HepG2 (cell line): ENCODE results near the gene LEMD2. TPM values are rescaled to one million over a fixed set of nuclear protein-coding genes. Genes with fewer than 3 reads are reported as not detected.

Experiments used
- ATAC-seq: fragments of 200-7000 bp; cut with Tn5 transposase; 3 replicates; pipeline ENCODE4 v1.9.1; 2020; ENCODE audit warnings: mild to moderate bottlenecking, moderate library complexity
- BruUV-seq: library from RNA; stranded (reverse); fragments of 400-500 nt; replicated peaks from 2 replicates; lab custom pipeline; 2021; lab: Mats Ljungman, UMichigan
- CTCF ChIA-PET: fragments of 300-600 bp; formaldehyde crosslinking; extraction: SDS; loops from one replicate; lab custom pipeline; 2021; ENCODE audit warnings: low total read pairs, inconsistent platforms, low intra/inter-chr PET ratio; lab: Yijun Ruan, JAX
- POLR2A ChIA-PET: fragments of 350-600 bp; sonication (Branson Sonifier 250); formaldehyde crosslinking; loops from one replicate; lab custom pipeline; 2020; ENCODE audit warnings: antibody characterized with exemption, inconsistent platforms; lab: Yijun Ruan, JAX
- DNase-seq: peaks from one replicate; pipeline ENCODE4 v3.0.0-alpha.2; 2015; ENCODE audit warnings: low spot score
- FAIRE-seq: peaks from 3 replicates; lab custom pipeline; 2011; peaks lifted over from hg19 to GRCh38; lab: Jason Lieb, UNC
- H2AFZ ChIP-seq: one replicate; pipeline ENCODE4 v1.6.1; 2011; ENCODE audit warnings: low read length, inconsistent platforms
- H3K27ac ChIP-seq: fragments of 300-600 bp; 3 replicates; pipeline ENCODE4 v1.8.0; 2011; ENCODE audit warnings: mixed run types, mild to moderate bottlenecking, mixed read lengths, low read length, inconsistent platforms; ENCODE audit not compliant: insufficient read depth; ENCODE audit errors: extremely low read length
- H3K27me3 ChIP-seq, 2 experiments: fragments of 200-600 bp in 1 of 2; 2 replicates in 1 of 2; 3 replicates in 1 of 2; pipeline versions ENCODE4 v1.6.0 to v1.8.0; 2011; ENCODE audit warnings: low read length in 2 of 2, mild to moderate bottlenecking in 2 of 2, moderate library complexity in 2 of 2, inconsistent platforms in 1 of 2; ENCODE audit not compliant: insufficient read depth in 2 of 2, control insufficient read depth in 1 of 2
- H3K36me3 ChIP-seq, 2 experiments: fragments of 200-600 bp in 1 of 2; replicated peaks in 1 of 2; 2 replicates in 1 of 2; 3 replicates in 1 of 2; pipeline versions ENCODE4 v1.5.1 to v1.8.0; 2011; ENCODE audit warnings: low read length in 2 of 2, inconsistent platforms in 1 of 2; ENCODE audit not compliant: insufficient read depth in 2 of 2, control insufficient read depth in 1 of 2
- H3K4me1 ChIP-seq: 2 replicates; pipeline ENCODE4 v1.5.1; 2012; ENCODE audit warnings: low read length, inconsistent platforms; ENCODE audit not compliant: insufficient read depth
- H3K4me2 ChIP-seq: 2 replicates; pipeline ENCODE4 v1.6.0; 2011; ENCODE audit warnings: low read depth, low read length, inconsistent platforms
- H3K4me3 ChIP-seq, 3 experiments: fragments of 200-600 bp in 1 of 3; sonication (generic), shearing (Covaris generic) in 1 of 3; replicated peaks in 1 of 3; 2 replicates each; pipeline ENCODE4 v1.5.1; 2011 to 2016; ENCODE audit warnings: low read length in 3 of 3, inconsistent platforms in 2 of 3, low read depth in 2 of 3, mild to moderate bottlenecking in 2 of 3, control low read depth in 1 of 3, mixed read lengths in 1 of 3; ENCODE audit not compliant: insufficient read depth in 1 of 3
- H3K79me2 ChIP-seq: one replicate; pipeline ENCODE4 v1.6.1; 2011; ENCODE audit warnings: low read length, inconsistent platforms; ENCODE audit not compliant: insufficient read depth
- H3K9ac ChIP-seq: 2 replicates; pipeline ENCODE4 v1.6.0; 2011; ENCODE audit warnings: mild to moderate bottlenecking, low read depth, low read length, inconsistent platforms; ENCODE audit not compliant: insufficient read depth
- H3K9me3 ChIP-seq: 2 replicates; pipeline ENCODE4 v1.5.1; 2012; ENCODE audit warnings: mild to moderate bottlenecking, low read length
- H4K20me1 ChIP-seq: 2 replicates; pipeline ENCODE4 v1.6.0; 2011; ENCODE audit warnings: inconsistent platforms, mild to moderate bottlenecking, low read length, moderate library complexity; ENCODE audit not compliant: insufficient read depth
- ETV5 ChIP-seq: IDR thresholded peaks from 2 replicates; pipeline ENCODE4 v1.6.1; 2018; ENCODE audit warnings: missing biosample characterization, missing genetic modification reagents, inconsistent platforms, borderline replicate concordance
- GATAD2A ChIP-seq: IDR thresholded peaks from 2 replicates; pipeline ENCODE4 v1.6.1; 2016
- HNRNPL ChIP-seq: fragments of 200-400 bp; formaldehyde crosslinking; IDR thresholded peaks from 2 replicates; pipeline ENCODE4 v1.6.1; 2017; ENCODE audit warnings: mild to moderate bottlenecking, low read depth, low read length
- JDP2 ChIP-seq: sonication (generic); formaldehyde crosslinking; IDR thresholded peaks from 2 replicates; pipeline ENCODE4 v1.8.1; 2022; ENCODE audit warnings: missing genetic modification reagents, borderline replicate concordance
- SIN3A ChIP-seq: IDR thresholded peaks from 2 replicates; pipeline ENCODE4 v1.6.1; 2011; ENCODE audit warnings: low read depth, mild to moderate bottlenecking, control low read depth, low read length, borderline replicate concordance
- ZFAT ChIP-seq: sonication (generic); formaldehyde crosslinking; conservative IDR thresholded peaks from 2 replicates; pipeline ENCODE4 v1.8.1; 2023; ENCODE audit warnings: missing genetic modification reagents, inconsistent platforms
- ZNF17 ChIP-seq: sonication (generic); formaldehyde crosslinking; IDR thresholded peaks from 2 replicates; pipeline ENCODE4 v1.5.0; 2020; ENCODE audit warnings: mild to moderate bottlenecking, missing genetic modification reagents
- ZNF256 ChIP-seq: sonication (generic); formaldehyde crosslinking; conservative IDR thresholded peaks from 2 replicates; pipeline ENCODE4 v1.4.0; 2020; ENCODE audit warnings: missing genetic modification reagents
- ZNF329 ChIP-seq: sonication (generic); formaldehyde crosslinking; IDR thresholded peaks from 2 replicates; pipeline ENCODE4 v1.9.0; 2021; ENCODE audit warnings: low read depth, mild to moderate bottlenecking, missing genetic modification reagents
- ZNF362 ChIP-seq: sonication (generic); formaldehyde crosslinking; IDR thresholded peaks from 2 replicates; pipeline ENCODE4 v1.4.0; 2020; ENCODE audit warnings: missing genetic modification reagents, mild to moderate bottlenecking, borderline replicate concordance
- WGBS: methylation state at CpG from one replicate; pipeline ENCODE4 v1.1.6; 2017; ENCODE audit warnings: low lambda C conversion rate; 5-methylcytosine and 5-hydroxymethylcytosine counted together
- in situ Hi-C: cut with HindIII; loops from 2 replicates; pipeline ENCODE4 v1.10.0; 2017; ENCODE audit warnings: low pct_unique_long_range_greater_than_20kb; ENCODE audit not compliant: extremely low pct_ligation_motif_present
- intact Hi-C: fragments of 100-400 bp; cut with micrococcal nuclease; formaldehyde crosslinking; loops from one replicate; pipeline ENCODE4 v1.10.0; 2022; ENCODE audit not compliant: unreplicated experiment
- polyA plus RNA-seq, 8 experiments: library from polyadenylated mRNA; depleted of rRNA in 3 of 8; stranded (reverse) in 7 of 8; unstranded in 1 of 8; fragments of >200 nt; fragmentation: Illumina TruSeq in 4 of 8; extraction: Trizol in 4 of 8; gene quantifications; 2 replicates each; pipeline versions ENCODE4 v1.2.1 to v1.2.3, GENCODE V29; 2011 to 2016; ENCODE audit warnings: low read depth in 4 of 8, missing spikeins in 1 of 8, mixed read lengths in 1 of 8; ENCODE audit not compliant: insufficient read depth in 1 of 8
- total RNA-seq, 5 experiments: library from RNA; depleted of rRNA; stranded (reverse); fragments of >200 nt; fragmentation: Illumina TruSeq; extraction: Trizol; gene quantifications; 2 replicates each; pipeline ENCODE4 v1.2.3, GENCODE V29; 2016; ENCODE audit warnings: low read depth in 1 of 5
- TF ChIP-seq, protein P1 (sequence below): sonication (generic); formaldehyde crosslinking; IDR thresholded peaks from 2 replicates; pipeline ENCODE4 v1.5.0; 2020; ENCODE audit warnings: mild to moderate bottlenecking, low read depth, missing genetic modification reagents, borderline replicate concordance
- TF ChIP-seq, protein P2 (sequence below): sonication (generic); formaldehyde crosslinking; IDR thresholded peaks from 2 replicates; pipeline ENCODE4 v1.4.0; 2020; ENCODE audit warnings: missing genetic modification reagents

LEMD2 gene
- total and polyA plus RNA-seq, 2 of the 13 experiments (the other 11 are each of a cell fraction or from before 2014, with no cell fraction given), result 45.2 to 62.9 TPM

GRCh38 chr6:33784787-33785186 is 4.1 kb downstream of the LEMD2 start:
- no peak overlapping the region for H3K9ac ChIP-seq
- POLR2A ChIA-PET, result no interaction called here
- H2AFZ ChIP-seq, result no peak overlapping the region
- ATAC-seq, result no peak
- intact Hi-C loops, result no loop called here
- peaks cover 9% of the 10 kb centered on the region; the same call in 1 of the 2 replicates for H4K20me1 ChIP-seq
- CTCF ChIA-PET, result no interaction called here
- in situ Hi-C loops, result no loop called here
- peaks cover 28% of the 10 kb centered on the region for H3K4me1 ChIP-seq
- no peak overlapping the region for H3K4me2 ChIP-seq
- BruUV-seq, result no TSS peak
- peaks cover 24% of the 10 kb centered on the region for H3K79me2 ChIP-seq
- H3K27ac ChIP-seq, result no peak overlapping the region
- no peak for DNase-seq
- 97% methylated on average over 13 of the region's 13 CpGs for WGBS
- no peak overlapping the region for H3K4me3 ChIP-seq
- H3K27me3 ChIP-seq, result no peaks in the 10 kb centered on the region
- no peak for FAIRE-seq
- TF ChIP-seq, protein P1, sequence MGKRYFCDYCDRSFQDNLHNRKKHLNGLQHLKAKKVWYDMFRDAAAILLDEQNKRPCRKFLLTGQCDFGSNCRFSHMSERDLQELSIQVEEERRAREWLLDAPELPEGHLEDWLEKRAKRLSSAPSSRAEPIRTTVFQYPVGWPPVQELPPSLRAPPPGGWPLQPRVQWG (CRISPR knock-in tag), result no peak
- no peak for TF ChIP-seq ZNF256 (CRISPR knock-in tag)
- TF ChIP-seq ETV5 (CRISPR knock-in tag), result no peak
- TF ChIP-seq, protein P2, sequence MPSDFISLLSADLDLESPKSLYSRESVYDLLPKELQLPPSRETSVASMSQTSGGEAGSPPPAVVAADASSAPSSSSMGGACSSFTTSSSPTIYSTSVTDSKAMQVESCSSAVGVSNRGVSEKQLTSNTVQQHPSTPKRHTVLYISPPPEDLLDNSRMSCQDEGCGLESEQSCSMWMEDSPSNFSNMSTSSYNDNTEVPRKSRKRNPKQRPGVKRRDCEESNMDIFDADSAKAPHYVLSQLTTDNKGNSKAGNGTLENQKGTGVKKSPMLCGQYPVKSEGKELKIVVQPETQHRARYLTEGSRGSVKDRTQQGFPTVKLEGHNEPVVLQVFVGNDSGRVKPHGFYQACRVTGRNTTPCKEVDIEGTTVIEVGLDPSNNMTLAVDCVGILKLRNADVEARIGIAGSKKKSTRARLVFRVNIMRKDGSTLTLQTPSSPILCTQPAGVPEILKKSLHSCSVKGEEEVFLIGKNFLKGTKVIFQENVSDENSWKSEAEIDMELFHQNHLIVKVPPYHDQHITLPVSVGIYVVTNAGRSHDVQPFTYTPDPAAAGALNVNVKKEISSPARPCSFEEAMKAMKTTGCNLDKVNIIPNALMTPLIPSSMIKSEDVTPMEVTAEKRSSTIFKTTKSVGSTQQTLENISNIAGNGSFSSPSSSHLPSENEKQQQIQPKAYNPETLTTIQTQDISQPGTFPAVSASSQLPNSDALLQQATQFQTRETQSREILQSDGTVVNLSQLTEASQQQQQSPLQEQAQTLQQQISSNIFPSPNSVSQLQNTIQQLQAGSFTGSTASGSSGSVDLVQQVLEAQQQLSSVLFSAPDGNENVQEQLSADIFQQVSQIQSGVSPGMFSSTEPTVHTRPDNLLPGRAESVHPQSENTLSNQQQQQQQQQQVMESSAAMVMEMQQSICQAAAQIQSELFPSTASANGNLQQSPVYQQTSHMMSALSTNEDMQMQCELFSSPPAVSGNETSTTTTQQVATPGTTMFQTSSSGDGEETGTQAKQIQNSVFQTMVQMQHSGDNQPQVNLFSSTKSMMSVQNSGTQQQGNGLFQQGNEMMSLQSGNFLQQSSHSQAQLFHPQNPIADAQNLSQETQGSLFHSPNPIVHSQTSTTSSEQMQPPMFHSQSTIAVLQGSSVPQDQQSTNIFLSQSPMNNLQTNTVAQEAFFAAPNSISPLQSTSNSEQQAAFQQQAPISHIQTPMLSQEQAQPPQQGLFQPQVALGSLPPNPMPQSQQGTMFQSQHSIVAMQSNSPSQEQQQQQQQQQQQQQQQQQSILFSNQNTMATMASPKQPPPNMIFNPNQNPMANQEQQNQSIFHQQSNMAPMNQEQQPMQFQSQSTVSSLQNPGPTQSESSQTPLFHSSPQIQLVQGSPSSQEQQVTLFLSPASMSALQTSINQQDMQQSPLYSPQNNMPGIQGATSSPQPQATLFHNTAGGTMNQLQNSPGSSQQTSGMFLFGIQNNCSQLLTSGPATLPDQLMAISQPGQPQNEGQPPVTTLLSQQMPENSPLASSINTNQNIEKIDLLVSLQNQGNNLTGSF, result no peak
- no peak for TF ChIP-seq ZNF329 (CRISPR knock-in tag)
- no peak for TF ChIP-seq JDP2 (CRISPR knock-in tag)
- TF ChIP-seq ZFAT, result no peak
- no peak for TF ChIP-seq SIN3A
- TF ChIP-seq ZNF17 (CRISPR knock-in tag), result no peak
- TF ChIP-seq GATAD2A, result no peak
- no peak for TF ChIP-seq HNRNPL
- TF ChIP-seq ZNF362, result no peak
- no peaks in the 10 kb centered on the region for H3K9me3 ChIP-seq
- peaks cover 19 to 40% of the 10 kb centered on the region in 2 experiments for H3K36me3 ChIP-seq
